K562 (cell line): ENCODE measurements around the gene CFAP20DC. TPM values are rescaled to one million over a fixed set of nuclear protein-coding genes. Genes with fewer than 3 reads are reported as not detected.

Experiments used
- ELF4 ChIP-seq: fragments of 450-650 bp; formaldehyde crosslinking; IDR thresholded peaks from 2 replicates; pipeline ENCODE4 v1.4.0; 2022; ENCODE audit warnings: missing genetic modification characterization
- EP400 ChIP-seq: fragments of 450-650 bp; IDR thresholded peaks from 2 replicates; pipeline ENCODE4 v1.6.1; 2017; ENCODE audit warnings: antibody characterized with exemption, mild to moderate bottlenecking, moderate library complexity
- FUS ChIP-seq: fragments of 200-400 bp; formaldehyde crosslinking; optimal IDR thresholded peaks from 2 replicates; pipeline ENCODE3; 2017; ENCODE audit warnings: low read depth, low read length
- HDAC1 ChIP-seq, 2 experiments: fragments of 450-650 bp; IDR thresholded peaks; 2 replicates each; pipeline ENCODE4 v1.6.1; 2016 to 2017; ENCODE audit warnings: inconsistent platforms in 1 of 2, mild to moderate bottlenecking in 1 of 2, moderate library complexity in 1 of 2
- MTF1 ChIP-seq: fragments of 250-450 bp; sonication (Bioruptor Pico); IDR thresholded peaks from 2 replicates; pipeline ENCODE4 v1.9.0; 2021; ENCODE audit warnings: moderate library complexity, mild to moderate bottlenecking, inconsistent platforms, borderline replicate concordance
- NBN ChIP-seq: fragments of 450-650 bp; IDR thresholded peaks from 2 replicates; pipeline ENCODE4 v1.6.1; 2016; ENCODE audit warnings: low read depth, mild to moderate bottlenecking
- PCBP1 ChIP-seq: fragments of 200-400 bp; formaldehyde crosslinking; IDR thresholded peaks from 2 replicates; pipeline ENCODE4 v1.6.1; 2018; ENCODE audit warnings: mild to moderate bottlenecking, low read depth, low read length; ENCODE audit not compliant: poor library complexity, severe bottlenecking
- PTTG1 ChIP-seq: fragments of 450-650 bp; IDR thresholded peaks from 2 replicates; pipeline ENCODE4 v1.6.1; 2016; ENCODE audit warnings: low read depth, mild to moderate bottlenecking, missing genetic modification characterization, missing compliant biosample characterization
- RFX1 ChIP-seq: fragments of 450-650 bp; IDR thresholded peaks from 2 replicates; pipeline ENCODE4 v1.6.1; 2016; ENCODE audit warnings: mild to moderate bottlenecking, moderate library complexity
- SETDB1 ChIP-seq: IDR thresholded peaks from one replicate; pipeline ENCODE4 v1.6.1; 2012; ENCODE audit warnings: low read length, control low read depth, inconsistent platforms
- TRIM28 ChIP-seq: fragments of 450-650 bp; IDR thresholded peaks from 2 replicates; pipeline ENCODE4 v1.6.1; 2017
- ZNF589 ChIP-seq: fragments of 200-800 bp; sonication (Bioruptor generic); IDR thresholded peaks from 2 replicates; pipeline ENCODE4 v1.6.1; 2016; ENCODE audit warnings: low read depth, missing genetic modification characterization, missing compliant biosample characterization
- polyA plus RNA-seq, 8 experiments: library from polyadenylated mRNA; depleted of rRNA in 4 of 8; stranded (reverse) in 5 of 8; unstranded in 3 of 8; fragments of >200 nt; fragmentation: Nextera tagmentation in 2 of 8; fragmentation: Illumina TruSeq in 1 of 8; extraction: Ambion mirVana in 2 of 8; extraction: Trizol in 1 of 8; gene quantifications; 2 replicates each; pipeline versions ENCODE4 v1.2.1 to v1.2.3, GENCODE V29; 2011 to 2014; ENCODE audit warnings: inconsistent platforms in 1 of 8, missing spikeins in 1 of 8
- total RNA-seq, 7 experiments: library from RNA; depleted of rRNA in 6 of 7; stranded (reverse); fragments of >200 nt in 6 of 7; fragmentation: Illumina TruSeq in 2 of 7; extraction: Trizol in 2 of 7; gene quantifications; 2 replicates each; pipeline versions ENCODE4 v1.2.1 to v1.2.3, GENCODE V29; 2011 to 2021; ENCODE audit warnings: low replicate concordance in 1 of 7
- TF ChIP-seq, protein P1 (sequence below): fragments of 150-350 bp; conservative IDR thresholded peaks from 2 replicates; pipeline ENCODE4 v1.6.1; 2014; ENCODE audit warnings: low read length
- TF ChIP-seq, protein P2 (sequence below): sonication (generic); formaldehyde crosslinking; IDR thresholded peaks from 2 replicates; pipeline ENCODE4 v1.8.0; 2022; ENCODE audit warnings: mild to moderate bottlenecking, missing genetic modification reagents
- TF ChIP-seq, protein P3 (sequence below): sonication (generic); formaldehyde crosslinking; IDR thresholded peaks from 2 replicates; pipeline ENCODE4 v1.8.0; 2022; ENCODE audit warnings: mild to moderate bottlenecking, missing genetic modification reagents, borderline replicate concordance
- TF ChIP-seq, protein P4 (sequence below): fragments of 450-650 bp; IDR thresholded peaks from 2 replicates; pipeline ENCODE4 v1.6.1; 2016; ENCODE audit warnings: mild to moderate bottlenecking
- TF ChIP-seq, protein P5 (sequence below): fragments of 250-450 bp; sonication (Bioruptor Pico); IDR thresholded peaks from 2 replicates; pipeline ENCODE4 v1.5.0; 2021
- TF ChIP-seq, protein P6 (sequence below): fragments of 450-650 bp; conservative IDR thresholded peaks from 2 replicates; pipeline ENCODE4 v1.6.1; 2016; ENCODE audit warnings: missing genetic modification characterization, low read depth, mild to moderate bottlenecking, control low read depth, missing compliant biosample characterization

The CFAP20DC gene
- total and polyA plus RNA-seq, 9 of the 15 experiments (the other 6 are each of a cell fraction or from before 2014, with no cell fraction given): 1.6 to 5.9 (median 4.6) TPM

DNA sequence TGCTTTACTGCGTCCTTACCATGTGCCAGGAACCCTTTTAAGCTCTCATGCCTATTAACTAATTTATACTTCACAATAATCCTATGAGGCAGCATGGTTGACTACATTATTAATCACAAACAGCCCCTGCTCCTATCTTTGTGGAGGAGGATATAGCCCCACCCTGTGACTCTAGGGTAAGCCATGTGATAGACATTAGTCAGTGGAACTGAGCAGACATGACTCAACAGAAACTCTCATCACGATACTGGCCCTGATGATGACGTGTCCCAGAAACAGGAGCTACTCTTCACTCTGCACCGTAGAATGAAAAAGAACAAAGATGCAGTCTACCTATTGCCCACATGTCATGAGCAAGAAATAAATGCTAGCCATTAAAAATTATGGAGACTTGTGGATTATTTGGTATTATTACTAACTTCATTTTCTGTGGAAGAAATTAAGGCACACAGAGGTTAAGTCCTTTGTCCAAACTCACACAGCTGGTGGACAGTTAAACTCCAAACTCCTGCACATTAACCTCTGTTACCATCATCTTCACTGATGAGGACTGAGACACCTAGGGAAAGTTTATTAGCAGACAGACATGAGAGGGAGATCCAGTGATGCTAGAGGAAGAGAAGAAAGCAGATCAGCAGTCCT, 51.2 kb downstream of the CFAP20DC start (continued):
- TF ChIP-seq, protein P1, sequence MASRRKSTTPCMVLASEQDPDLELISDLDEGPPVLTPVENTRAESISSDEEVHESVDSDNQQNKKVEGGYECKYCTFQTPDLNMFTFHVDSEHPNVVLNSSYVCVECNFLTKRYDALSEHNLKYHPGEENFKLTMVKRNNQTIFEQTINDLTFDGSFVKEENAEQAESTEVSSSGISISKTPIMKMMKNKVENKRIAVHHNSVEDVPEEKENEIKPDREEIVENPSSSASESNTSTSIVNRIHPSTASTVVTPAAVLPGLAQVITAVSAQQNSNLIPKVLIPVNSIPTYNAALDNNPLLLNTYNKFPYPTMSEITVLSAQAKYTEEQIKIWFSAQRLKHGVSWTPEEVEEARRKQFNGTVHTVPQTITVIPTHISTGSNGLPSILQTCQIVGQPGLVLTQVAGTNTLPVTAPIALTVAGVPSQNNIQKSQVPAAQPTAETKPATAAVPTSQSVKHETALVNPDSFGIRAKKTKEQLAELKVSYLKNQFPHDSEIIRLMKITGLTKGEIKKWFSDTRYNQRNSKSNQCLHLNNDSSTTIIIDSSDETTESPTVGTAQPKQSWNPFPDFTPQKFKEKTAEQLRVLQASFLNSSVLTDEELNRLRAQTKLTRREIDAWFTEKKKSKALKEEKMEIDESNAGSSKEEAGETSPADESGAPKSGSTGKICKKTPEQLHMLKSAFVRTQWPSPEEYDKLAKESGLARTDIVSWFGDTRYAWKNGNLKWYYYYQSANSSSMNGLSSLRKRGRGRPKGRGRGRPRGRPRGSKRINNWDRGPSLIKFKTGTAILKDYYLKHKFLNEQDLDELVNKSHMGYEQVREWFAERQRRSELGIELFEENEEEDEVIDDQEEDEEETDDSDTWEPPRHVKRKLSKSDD: no peak
- no peak for TF ChIP-seq PTTG1
- TF ChIP-seq NBN: no peak
- TF ChIP-seq, protein P2, sequence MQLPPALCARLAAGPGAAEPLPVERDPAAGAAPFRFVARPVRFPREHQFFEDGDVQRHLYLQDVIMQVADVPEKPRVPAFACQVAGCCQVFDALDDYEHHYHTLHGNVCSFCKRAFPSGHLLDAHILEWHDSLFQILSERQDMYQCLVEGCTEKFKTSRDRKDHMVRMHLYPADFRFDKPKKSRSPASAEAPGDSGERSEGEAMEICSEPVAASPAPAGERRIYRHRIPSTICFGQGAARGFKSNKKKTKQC (CRISPR knock-in tag): no peak
- no peak for TF ChIP-seq RFX1
- TF ChIP-seq, protein P3, sequence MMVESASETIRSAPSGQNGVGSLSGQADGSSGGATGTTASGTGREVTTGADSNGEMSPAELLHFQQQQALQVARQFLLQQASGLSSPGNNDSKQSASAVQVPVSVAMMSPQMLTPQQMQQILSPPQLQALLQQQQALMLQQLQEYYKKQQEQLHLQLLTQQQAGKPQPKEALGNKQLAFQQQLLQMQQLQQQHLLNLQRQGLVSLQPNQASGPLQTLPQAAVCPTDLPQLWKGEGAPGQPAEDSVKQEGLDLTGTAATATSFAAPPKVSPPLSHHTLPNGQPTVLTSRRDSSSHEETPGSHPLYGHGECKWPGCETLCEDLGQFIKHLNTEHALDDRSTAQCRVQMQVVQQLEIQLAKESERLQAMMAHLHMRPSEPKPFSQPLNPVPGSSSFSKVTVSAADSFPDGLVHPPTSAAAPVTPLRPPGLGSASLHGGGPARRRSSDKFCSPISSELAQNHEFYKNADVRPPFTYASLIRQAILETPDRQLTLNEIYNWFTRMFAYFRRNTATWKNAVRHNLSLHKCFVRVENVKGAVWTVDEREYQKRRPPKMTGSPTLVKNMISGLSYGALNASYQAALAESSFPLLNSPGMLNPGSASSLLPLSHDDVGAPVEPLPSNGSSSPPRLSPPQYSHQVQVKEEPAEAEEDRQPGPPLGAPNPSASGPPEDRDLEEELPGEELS (CRISPR knock-in tag): no peak
- TF ChIP-seq, protein P4, sequence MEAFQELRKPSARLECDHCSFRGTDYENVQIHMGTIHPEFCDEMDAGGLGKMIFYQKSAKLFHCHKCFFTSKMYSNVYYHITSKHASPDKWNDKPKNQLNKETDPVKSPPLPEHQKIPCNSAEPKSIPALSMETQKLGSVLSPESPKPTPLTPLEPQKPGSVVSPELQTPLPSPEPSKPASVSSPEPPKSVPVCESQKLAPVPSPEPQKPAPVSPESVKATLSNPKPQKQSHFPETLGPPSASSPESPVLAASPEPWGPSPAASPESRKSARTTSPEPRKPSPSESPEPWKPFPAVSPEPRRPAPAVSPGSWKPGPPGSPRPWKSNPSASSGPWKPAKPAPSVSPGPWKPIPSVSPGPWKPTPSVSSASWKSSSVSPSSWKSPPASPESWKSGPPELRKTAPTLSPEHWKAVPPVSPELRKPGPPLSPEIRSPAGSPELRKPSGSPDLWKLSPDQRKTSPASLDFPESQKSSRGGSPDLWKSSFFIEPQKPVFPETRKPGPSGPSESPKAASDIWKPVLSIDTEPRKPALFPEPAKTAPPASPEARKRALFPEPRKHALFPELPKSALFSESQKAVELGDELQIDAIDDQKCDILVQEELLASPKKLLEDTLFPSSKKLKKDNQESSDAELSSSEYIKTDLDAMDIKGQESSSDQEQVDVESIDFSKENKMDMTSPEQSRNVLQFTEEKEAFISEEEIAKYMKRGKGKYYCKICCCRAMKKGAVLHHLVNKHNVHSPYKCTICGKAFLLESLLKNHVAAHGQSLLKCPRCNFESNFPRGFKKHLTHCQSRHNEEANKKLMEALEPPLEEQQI: peak; percentile 39; the same call in 1 of the 2 replicates
- no peak for TF ChIP-seq ZNF589 (CRISPR knock-in tag)
- no peak for TF ChIP-seq PCBP1
- no peak for TF ChIP-seq ELF4
- TF ChIP-seq, protein P5, sequence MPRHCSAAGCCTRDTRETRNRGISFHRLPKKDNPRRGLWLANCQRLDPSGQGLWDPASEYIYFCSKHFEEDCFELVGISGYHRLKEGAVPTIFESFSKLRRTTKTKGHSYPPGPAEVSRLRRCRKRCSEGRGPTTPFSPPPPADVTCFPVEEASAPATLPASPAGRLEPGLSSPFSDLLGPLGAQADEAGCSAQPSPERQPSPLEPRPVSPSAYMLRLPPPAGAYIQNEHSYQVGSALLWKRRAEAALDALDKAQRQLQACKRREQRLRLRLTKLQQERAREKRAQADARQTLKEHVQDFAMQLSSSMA (CRISPR knock-in tag): no peak
- TF ChIP-seq MTF1 (CRISPR knock-in tag): no peak
- TF ChIP-seq FUS: no peak
- TF ChIP-seq EP400: peak; percentile 68
- TF ChIP-seq, protein P6, sequence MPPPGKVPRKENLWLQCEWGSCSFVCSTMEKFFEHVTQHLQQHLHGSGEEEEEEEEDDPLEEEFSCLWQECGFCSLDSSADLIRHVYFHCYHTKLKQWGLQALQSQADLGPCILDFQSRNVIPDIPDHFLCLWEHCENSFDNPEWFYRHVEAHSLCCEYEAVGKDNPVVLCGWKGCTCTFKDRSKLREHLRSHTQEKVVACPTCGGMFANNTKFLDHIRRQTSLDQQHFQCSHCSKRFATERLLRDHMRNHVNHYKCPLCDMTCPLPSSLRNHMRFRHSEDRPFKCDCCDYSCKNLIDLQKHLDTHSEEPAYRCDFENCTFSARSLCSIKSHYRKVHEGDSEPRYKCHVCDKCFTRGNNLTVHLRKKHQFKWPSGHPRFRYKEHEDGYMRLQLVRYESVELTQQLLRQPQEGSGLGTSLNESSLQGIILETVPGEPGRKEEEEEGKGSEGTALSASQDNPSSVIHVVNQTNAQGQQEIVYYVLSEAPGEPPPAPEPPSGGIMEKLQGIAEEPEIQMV (tag): no peak
- TF ChIP-seq SETDB1: no peak
- no peak for TF ChIP-seq TRIM28
- TF ChIP-seq HDAC1 (IDR thresholded peaks at IDR 0.05): no peak
